Hepatocyte (in vitro differentiated cells): ENCODE measurements around the gene LSAMP. TPM values are rescaled to one million over a fixed set of nuclear protein-coding genes. Genes with fewer than 3 reads are reported as not detected.

Source experiments
- DNase-seq: peaks from one replicate; pipeline ENCODE4 v3.0.0-alpha.2; 2016; ENCODE audit warnings: low spot score
- H2AFZ ChIP-seq: fragments of 200-600 bp; sonication (generic); 2 replicates; pipeline ENCODE4 v1.6.0; 2016; ENCODE audit warnings: antibody characterized with exemption, mild to moderate bottlenecking
- H3K27ac ChIP-seq: fragments of 200-600 bp; sonication (generic); 2 replicates; pipeline ENCODE4 v1.5.1; 2016; ENCODE audit warnings: mild to moderate bottlenecking
- H3K27me3 ChIP-seq: fragments of 200-600 bp; sonication (generic); 2 replicates; pipeline ENCODE4 v1.6.1; 2016
- H3K36me3 ChIP-seq: fragments of 200-600 bp; sonication (generic); replicated peaks from 2 replicates; pipeline ENCODE4 v1.5.1; 2016; ENCODE audit warnings: low read depth; ENCODE audit not compliant: insufficient read depth
- H3K4me1 ChIP-seq: fragments of 200-600 bp; sonication (generic); 2 replicates; pipeline ENCODE4 v1.5.1; 2016; ENCODE audit warnings: mild to moderate bottlenecking, moderate library complexity; ENCODE audit not compliant: insufficient read depth
- H3K4me2 ChIP-seq: fragments of 200-600 bp; sonication (generic); 2 replicates; pipeline ENCODE4 v1.6.0; 2016
- H3K4me3 ChIP-seq: fragments of 200-600 bp; sonication (generic); 2 replicates; pipeline ENCODE4 v1.5.1; 2016; ENCODE audit warnings: mild to moderate bottlenecking
- H3K79me2 ChIP-seq: fragments of 200-600 bp; sonication (generic); 2 replicates; pipeline ENCODE4 v1.6.0; 2017; ENCODE audit warnings: mild to moderate bottlenecking
- H3K9me2 ChIP-seq: fragments of 200-600 bp; sonication (generic); replicated peaks from 2 replicates; pipeline ENCODE4 v1.6.0; 2017; ENCODE audit warnings: mild to moderate bottlenecking; ENCODE audit not compliant: insufficient read depth
- H3K9me3 ChIP-seq: fragments of 200-600 bp; sonication (generic); 2 replicates; pipeline ENCODE4 v1.5.1; 2016; ENCODE audit warnings: low read depth, mild to moderate bottlenecking
- H4K20me1 ChIP-seq: fragments of 200-600 bp; sonication (generic); 2 replicates; pipeline ENCODE4 v1.6.0; 2016; ENCODE audit warnings: mild to moderate bottlenecking; ENCODE audit not compliant: insufficient read depth, poor library complexity, severe bottlenecking
- CTCF ChIP-seq: fragments of 200-600 bp; sonication (generic); IDR thresholded peaks from 2 replicates; pipeline ENCODE4 v1.5.1; 2016; ENCODE audit warnings: antibody characterized with exemption, mild to moderate bottlenecking; ENCODE audit not compliant: poor library complexity
- EZH2 ChIP-seq: fragments of 200-600 bp; sonication (generic); IDR thresholded peaks from 2 replicates; pipeline ENCODE4 v1.6.1; 2016; ENCODE audit warnings: antibody characterized with exemption, mild to moderate bottlenecking, borderline replicate concordance
- EZH2phosphoT487 ChIP-seq: fragments of 200-600 bp; sonication (generic); IDR thresholded peaks from one replicate; pipeline ENCODE4 v1.6.1; 2018; ENCODE audit warnings: antibody characterized with exemption, mild to moderate bottlenecking, low read depth, moderate library complexity; ENCODE audit not compliant: unreplicated experiment, severe bottlenecking
- WGBS: methylation state at CpG from one replicate; pipeline ENCODE4 v1.1.6; 2016; ENCODE audit warnings: low lambda C conversion rate; ENCODE audit errors: missing lambda C conversion rate; 5-methylcytosine and 5-hydroxymethylcytosine counted together
- polyA plus RNA-seq: library from polyadenylated mRNA; unstranded; fragments of >200 nt; fragmentation: Nextera tagmentation; extraction: Ambion mirVana; gene quantifications from 2 replicates; pipeline ENCODE4 v1.2.1, GENCODE V29; 2016
- total RNA-seq: library from RNA; depleted of rRNA; stranded (reverse); fragments of >200 nt; gene quantifications from 2 replicates; pipeline ENCODE4 v1.2.3, GENCODE V29; 2014

Gene LSAMP
- total and polyA plus RNA-seq, 2 experiments from 2014 or later, result 15.1 to 22.3 TPM

GRCh38 chr3:115819785-115820384 lies 625.4 kb downstream of the LSAMP start:
- Histone ChIP-seq H3K4me2 (no peak overlapping the region), H2AFZ (no peak overlapping the region), H3K9me3 (no peaks in the 10 kb centered on the region), H3K9me2 (no peaks in the 10 kb centered on the region), H3K79me2 (no peaks in the 10 kb centered on the region), H3K27ac (no peak overlapping the region), H3K36me3 (no peaks in the 10 kb centered on the region), H4K20me1 (no peaks in the 10 kb centered on the region), H3K4me1 (no peaks in the 10 kb centered on the region), H3K27me3 (no peaks in the 10 kb centered on the region), H3K4me3 (no peak overlapping the region)
- TF ChIP-seq CTCF (peak; percentile 100), EZH2phosphoT487 (no peak)
- WGBS, result 56% methylated on average over 6 of the region's 6 CpGs
- DNase-seq, result peak; percentile 90

- no peak overlapping the region for H2AFZ ChIP-seq
- no peaks in the 10 kb centered on the region for H3K36me3 ChIP-seq
- no peaks in the 10 kb centered on the region for H3K79me2 ChIP-seq
- no peak overlapping the region for H3K4me2 ChIP-seq
- no peaks in the 10 kb centered on the region for H3K9me2 ChIP-seq
- no peaks in the 10 kb centered on the region for H4K20me1 ChIP-seq
- H3K4me1 ChIP-seq, result no peaks in the 10 kb centered on the region
- TF ChIP-seq CTCF, result peak; percentile 93
- no peak for TF ChIP-seq EZH2phosphoT487
- TF ChIP-seq EZH2, result no peak
- 21% methylated on average over 8 of the region's 8 CpGs for WGBS
- DNase-seq, result peak; percentile 82
- no peaks in the 10 kb centered on the region for H3K9me3 ChIP-seq
- H3K27ac ChIP-seq, result no peak overlapping the region
- H3K4me3 ChIP-seq, result no peak overlapping the region
- H3K27me3 ChIP-seq, result no peaks in the 10 kb centered on the region
Observed at GRCh38 chr3:115814778-115815380, 630.4 kb downstream of the LSAMP start.

- Histone ChIP-seq H3K79me2 (no peaks in the 10 kb centered on the region), H3K36me3 (no peaks in the 10 kb centered on the region), H2AFZ (no peak overlapping the region), H3K4me2 (no peak overlapping the region), H3K4me3 (no peak overlapping the region), H3K9me2 (no peaks in the 10 kb centered on the region), H3K4me1 (peaks cover 2% of the 10 kb centered on the region), H4K20me1 (no peaks in the 10 kb centered on the region), H3K27me3 (no peaks in the 10 kb centered on the region), H3K9me3 (no peaks in the 10 kb centered on the region), H3K27ac (no peak overlapping the region)
- TF ChIP-seq EZH2 (no peak), CTCF (no peak), EZH2phosphoT487 (no peak)
- no peak for DNase-seq
Observed at GRCh38 chr3:115814006-115814405, 631.3 kb downstream of the LSAMP start.

GRCh38 chr3:115808816-115809215 lies 636.5 kb downstream of the LSAMP start:
- Histone ChIP-seq H3K27ac (no peak overlapping the region), H2AFZ (no peak overlapping the region), H3K4me2 (no peak overlapping the region), H3K79me2 (no peaks in the 10 kb centered on the region), H4K20me1 (no peaks in the 10 kb centered on the region), H3K9me3 (no peaks in the 10 kb centered on the region), H3K4me3 (no peak overlapping the region), H3K4me1 (peaks cover 2% of the 10 kb centered on the region), H3K9me2 (no peaks in the 10 kb centered on the region), H3K36me3 (no peaks in the 10 kb centered on the region), H3K27me3 (no peaks in the 10 kb centered on the region)
- WGBS, result 79% methylated on average over 2 of the region's 2 CpGs
- TF ChIP-seq EZH2, result no peak
- no peak for TF ChIP-seq CTCF
- DNase-seq, result no peak
